ENCODE results near the gene ZSCAN23. TPM values are rescaled to one million over a fixed set of nuclear protein-coding genes. Genes with fewer than 3 reads are reported as not detected.

ZSCAN23 gene
- 1.1 and 1.9 TPM in 2 replicates for total RNA-seq

GRCh38 chr6:28443112-28443773 lies at the start of gene ZSCAN23:
ZSCAN23 (minus strand) TSS chr6:28443491; CDS start chr6:28436266, 7,225 bp downstream.

GRCh38 chr6:28399350-28400121 lies 43.8 kb downstream of the ZSCAN23 start, which contains the start of gene ZSCAN12:
ZSCAN12 (minus strand) TSS chr6:28399747; CDS start chr6:28398405, 1,342 bp downstream.

Other genes with a start within 250 kb of the ZSCAN23 start
- gene ZSCAN9, start 218.2 kb downstream of the ZSCAN23 start, total RNA-seq: 7.7 and 8.7 TPM in 2 replicates
- 4.6 and 7.0 TPM in 2 replicates for gene ZKSCAN4, start 191.2 kb downstream of the ZSCAN23 start, total RNA-seq
- gene NKAPL, start 184.2 kb downstream of the ZSCAN23 start, total RNA-seq: 0.21 and 0.48 TPM in 2 replicates
- gene ZSCAN26, start 176.3 kb downstream of the ZSCAN23 start, total RNA-seq: 7.9 and 8.7 TPM in 2 replicates
- gene PGBD1, start 161.9 kb downstream of the ZSCAN23 start, total RNA-seq: 2.8 and 3.6 TPM in 2 replicates
- 9.6 and 11.8 TPM in 2 replicates for gene ZSCAN31, start 107.3 kb downstream of the ZSCAN23 start, total RNA-seq
- gene ZKSCAN3, start 93.5 kb downstream of the ZSCAN23 start, total RNA-seq: 3.1 and 4.5 TPM in 2 replicates
- 4.3 and 6.2 TPM in 2 replicates for gene ZSCAN12, start 43.7 kb downstream of the ZSCAN23 start, total RNA-seq
- not detected in 2 replicates for gene GPX6, start 72.3 kb upstream of the ZSCAN23 start, total RNA-seq
- gene GPX5, start 82.4 kb upstream of the ZSCAN23 start, total RNA-seq: not detected in 2 replicates